Measurements from ENCODE around the gene RERE.
"Not testable (repeated sequence)": the region's sequence is repeated elsewhere in the genome, so short reads cannot be mapped to it uniquely, and the experiment has no call there.

Gene RERE

DNA sequence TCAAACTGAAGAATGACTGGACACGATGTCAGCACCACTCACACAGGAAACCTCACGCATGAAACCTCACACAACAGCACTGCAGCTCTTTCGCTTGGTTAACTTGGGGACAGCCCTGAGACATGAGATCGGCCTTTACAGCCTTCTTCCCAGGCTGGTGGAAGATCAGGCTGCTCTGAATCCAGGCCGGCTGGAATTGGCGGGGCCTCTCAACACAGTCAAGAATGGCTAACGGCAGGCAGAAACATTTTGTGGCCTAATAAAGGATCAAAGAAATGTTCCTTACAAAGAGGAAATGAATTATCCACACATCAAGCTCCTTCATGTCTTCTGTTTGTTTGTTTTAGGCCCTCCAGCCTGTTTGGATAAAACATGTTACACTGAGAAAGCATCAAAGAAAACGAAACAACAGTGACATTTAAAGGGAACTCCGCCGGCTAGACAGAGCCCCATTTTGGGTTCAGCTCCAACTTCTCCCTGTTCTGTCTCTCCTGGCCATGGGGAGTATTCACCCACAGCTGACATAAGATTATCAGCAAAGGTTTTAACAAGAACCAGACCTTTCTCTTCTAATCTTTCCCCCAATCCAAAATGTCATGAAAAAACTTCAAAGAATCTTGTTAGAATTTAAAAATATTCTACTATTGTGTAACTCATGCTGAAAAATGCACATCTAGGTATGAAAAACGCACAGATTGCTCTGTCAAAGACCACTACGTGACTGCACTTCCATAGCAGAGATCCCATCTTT lies 368.4 kb downstream of the RERE start:
- ATAC-seq (no peak), DNase-seq (no peak)

DNA sequence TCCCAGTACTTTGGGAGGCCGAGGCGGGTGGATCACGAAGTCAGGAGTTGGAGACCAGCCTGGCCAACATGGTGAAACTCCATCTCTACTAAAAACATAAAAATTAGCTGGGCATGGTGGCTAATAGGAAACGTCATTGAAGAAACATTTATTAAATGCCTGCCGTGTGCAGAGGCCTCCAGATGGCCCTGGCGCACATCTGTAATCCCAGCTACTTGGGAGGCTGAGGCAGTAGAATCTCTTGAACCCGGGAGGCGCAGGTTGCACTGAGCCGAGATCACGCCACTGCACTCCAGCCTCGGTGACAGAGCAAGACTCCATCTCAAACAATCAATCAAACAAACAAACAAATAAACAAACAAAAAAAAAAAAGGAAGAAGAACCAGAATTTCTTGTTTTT lies 368.9 kb downstream of the RERE start:
- not testable (repeated sequence) for ATAC-seq, DNase-seq

DNA sequence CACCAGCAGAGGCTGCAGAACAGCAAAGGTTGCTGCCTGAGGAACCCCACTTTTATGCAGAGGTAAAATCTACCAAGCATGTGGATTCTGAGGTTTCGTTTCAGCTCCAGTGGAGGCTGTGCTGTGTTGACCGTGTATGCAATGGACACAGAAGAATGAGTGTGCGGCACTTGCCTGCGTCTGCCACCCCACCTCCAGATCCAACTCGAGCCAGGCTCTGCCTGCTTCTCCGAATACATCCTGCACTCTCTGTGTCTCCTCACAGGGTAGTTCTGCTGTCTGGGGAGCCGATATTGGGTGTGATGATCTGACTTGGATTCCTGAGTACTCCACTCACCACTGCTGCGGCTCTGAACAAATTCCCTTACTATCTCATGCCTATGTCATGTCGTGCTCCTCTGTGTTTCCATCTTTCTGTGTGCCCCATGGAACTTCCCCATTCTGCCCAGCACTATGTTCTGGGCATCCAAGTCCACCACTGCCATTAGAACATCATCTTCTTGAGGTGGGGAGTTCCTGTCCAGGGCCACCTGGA lies 369.8 kb downstream of the RERE start:
- DNase-seq, result no peak
- no peak for ATAC-seq

DNA sequence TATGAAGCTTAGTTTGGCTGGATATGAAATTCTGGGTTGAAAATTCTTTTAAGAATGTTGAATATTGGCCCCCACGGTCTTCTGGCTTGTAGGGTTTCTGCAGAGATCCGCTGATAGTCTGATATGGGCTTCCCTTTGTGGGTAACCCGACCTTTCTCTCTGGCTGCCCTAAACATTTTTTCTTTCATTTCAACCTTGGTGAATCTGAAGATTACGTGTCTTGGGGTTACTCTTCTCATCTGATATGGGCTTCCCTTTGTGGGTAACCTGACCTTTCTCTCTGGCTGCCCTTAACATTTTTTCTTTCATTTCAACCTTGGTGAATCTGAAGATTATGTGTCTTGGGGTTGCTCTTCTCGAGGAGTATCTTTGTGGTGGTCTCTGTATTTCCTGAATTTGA lies 371.3 kb downstream of the RERE start:
- DNase-seq, result not testable (repeated sequence)
- ATAC-seq, result peak; percentile 73

DNA sequence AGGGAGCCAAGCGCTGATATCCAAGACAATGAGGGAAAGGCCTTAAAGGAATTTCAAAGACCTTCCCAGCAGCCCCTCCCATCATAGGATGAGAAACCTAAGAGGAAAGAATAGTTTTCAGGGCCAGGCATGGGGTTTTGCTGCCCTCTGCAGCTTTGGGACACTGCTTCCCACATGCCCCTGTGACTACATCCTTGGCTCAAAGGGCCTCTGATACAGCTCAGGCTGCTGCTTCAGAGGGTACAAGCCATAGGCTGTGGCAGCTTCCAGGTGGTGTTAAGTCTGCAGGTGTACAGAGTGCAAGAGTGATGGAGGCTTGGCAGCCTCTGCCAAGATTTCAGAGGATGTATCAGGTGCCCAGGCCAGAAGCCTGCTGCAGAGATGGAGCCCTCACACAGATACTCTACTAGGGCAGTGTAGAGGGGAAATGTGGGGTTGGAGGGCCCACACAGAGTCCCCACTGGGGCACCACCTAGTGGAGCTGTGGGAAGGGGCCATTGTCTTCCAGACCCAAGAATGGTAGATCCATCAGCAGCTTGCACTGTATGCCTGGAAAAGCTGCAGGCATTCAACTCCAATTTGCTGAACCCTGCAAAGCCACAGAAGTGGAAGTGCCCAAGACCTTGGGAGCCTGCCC lies 373.8 kb downstream of the RERE start:
- ATAC-seq, result peak; percentile 6

DNA sequence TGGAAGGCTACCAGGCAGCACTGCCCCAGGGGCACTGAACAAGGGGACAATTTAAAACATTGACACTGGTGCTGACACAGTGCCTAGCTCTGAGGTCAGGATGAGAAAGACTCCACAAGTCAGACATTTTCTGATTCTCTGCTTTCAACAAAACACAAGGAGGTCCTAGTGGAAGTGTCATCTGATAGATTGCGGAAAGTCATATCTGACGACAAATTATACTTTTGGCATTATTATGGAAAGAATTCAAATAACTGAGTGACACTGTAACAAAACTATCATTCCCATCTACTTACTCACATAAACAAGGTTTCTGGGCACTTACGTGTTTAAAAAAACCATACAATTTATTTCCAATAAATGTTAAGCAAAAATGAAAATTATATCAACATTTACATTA lies 376.0 kb downstream of the RERE start:
- ATAC-seq (no peak), DNase-seq (no peak)

More for the DNA sequence above, 373.8 kb downstream of the RERE start:
- no peak for DNase-seq

DNA sequence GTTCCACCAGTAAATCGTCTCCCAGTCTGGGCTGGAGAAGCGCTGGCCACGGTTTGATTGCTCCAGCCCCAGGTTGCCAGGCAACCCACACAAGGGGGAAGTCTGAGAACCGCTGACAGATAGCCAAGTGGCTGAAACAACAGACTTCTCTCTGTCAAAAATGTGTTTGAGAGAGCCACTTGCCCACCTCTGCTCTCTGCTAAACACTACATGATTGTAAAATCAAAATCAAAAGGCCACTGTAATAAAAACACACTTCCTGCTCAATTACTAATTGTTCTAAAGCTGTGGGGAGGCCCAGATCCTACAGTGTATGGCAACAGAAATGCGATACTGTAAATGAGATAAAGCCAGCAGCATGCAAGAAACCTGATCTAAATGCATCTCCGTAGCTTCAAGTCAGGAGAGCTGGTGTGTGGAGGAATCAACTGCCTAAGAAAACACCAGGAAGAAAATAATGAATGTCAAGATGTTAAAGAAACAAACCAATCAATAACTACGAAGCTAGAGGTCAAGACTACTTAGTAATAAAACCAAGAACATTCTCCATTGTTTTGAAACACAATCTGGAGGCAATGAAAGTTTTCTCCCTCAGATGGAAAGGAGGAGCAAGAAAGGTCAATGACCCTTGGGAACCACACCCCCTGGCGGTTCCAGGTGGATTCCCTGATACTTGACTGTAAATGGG lies 378.3 kb downstream of the RERE start:
- no peak for DNase-seq
- no peak for ATAC-seq

DNA sequence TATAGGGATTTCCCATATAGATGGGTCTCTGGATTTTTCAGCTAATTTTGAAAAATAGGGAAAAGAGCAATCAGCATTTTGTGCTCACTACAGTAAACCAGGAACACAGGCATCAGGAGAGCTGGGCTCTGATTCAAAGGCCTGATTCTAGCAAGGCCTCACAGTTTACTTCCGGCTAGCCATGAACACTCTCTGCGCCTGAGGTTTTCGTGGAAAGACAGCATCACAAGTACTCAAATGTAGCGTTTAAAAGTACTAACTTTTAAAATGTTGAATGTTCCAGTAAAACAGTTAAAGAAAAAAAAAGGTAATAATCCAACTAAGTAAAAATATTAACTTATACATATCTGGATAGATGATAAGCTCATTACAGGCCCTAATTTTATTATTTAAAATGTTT lies 379.0 kb downstream of the RERE start:
- DNase-seq, result no peak
- ATAC-seq, result no peak

DNA sequence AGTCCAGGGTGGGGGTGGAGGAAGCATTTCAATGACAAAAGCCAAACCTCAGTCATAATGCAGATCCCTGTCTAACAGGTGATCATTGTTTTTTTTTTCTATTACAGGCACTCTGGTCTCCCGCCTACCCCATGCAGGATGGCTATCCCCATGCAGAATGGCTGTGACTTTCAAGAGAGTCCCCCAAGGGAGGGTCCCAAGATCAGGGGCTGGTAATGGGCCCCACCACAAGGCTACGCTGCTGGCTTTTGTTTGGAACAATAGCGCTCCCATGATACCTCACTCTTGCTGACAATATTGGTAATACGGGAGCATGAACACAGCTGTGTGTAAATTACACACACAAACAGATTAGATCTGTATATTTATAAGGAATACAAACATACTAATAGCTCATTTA lies 380.1 kb downstream of the RERE start:
- DNase-seq (no peak), ATAC-seq (no peak)

DNA sequence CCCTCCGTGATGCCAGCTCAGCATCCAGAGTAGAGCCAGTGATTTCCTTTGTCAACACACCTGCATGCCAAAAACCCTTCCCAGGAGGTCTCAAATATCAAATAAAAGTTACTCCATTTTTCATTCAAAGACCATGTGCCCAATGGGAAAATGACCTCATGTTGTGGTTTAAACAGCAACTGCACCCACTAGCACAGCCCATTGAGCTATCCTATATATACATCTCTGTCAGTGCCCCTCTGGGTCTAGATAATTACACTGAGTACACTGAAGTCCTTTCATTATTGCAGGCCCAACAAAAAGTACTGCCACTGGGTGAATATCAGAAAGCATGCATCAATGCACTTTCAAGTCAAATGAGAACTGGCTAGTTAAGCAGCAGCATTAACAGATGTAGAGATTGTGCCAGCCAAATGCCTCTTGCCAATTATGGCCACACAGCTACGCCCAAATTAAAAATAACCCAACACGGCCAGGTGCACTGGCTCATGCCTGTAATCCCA lies 381.8 kb downstream of the RERE start:
- DNase-seq (no peak), ATAC-seq (no peak)

DNA sequence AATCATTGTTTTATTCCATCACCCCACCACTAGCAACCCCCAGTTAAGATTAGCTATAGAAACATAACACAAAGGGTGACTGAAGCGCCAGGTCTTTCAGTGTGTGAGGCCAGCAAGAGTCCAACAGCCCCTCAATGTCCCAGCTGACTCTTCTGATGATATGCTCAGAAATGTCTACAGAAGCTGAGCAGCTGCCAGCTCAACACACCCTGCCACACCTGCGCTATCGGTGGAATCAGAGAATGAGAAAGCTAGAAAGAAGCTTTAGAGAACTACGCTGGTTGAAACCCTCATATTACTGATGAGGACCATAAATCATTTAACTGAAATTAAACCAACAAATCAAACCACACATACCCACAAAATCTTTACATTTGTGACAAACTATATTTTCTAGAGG lies 383.3 kb downstream of the RERE start:
- ATAC-seq (no peak), DNase-seq (no peak)

DNA sequence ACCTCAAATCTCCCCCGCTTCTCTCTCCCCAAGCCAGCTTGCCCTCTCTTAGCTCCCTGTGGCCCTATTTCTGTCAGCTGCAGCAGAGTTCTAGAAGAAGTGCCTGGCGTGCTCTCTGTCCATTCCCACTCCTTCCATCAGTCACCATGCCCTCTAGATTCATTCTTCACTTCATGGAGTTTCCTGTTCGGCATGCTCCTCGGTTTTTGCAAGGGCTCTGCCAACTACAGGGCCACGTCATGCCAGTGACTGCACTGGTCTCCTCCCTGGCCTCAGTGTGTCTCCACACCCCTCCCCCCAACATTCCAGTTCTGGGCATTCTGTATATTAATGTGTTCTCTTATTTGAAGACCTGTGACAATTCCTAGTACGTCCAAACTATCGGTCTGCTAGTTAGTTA lies 385.7 kb downstream of the RERE start:
- ATAC-seq (no peak), DNase-seq (no peak)

DNA sequence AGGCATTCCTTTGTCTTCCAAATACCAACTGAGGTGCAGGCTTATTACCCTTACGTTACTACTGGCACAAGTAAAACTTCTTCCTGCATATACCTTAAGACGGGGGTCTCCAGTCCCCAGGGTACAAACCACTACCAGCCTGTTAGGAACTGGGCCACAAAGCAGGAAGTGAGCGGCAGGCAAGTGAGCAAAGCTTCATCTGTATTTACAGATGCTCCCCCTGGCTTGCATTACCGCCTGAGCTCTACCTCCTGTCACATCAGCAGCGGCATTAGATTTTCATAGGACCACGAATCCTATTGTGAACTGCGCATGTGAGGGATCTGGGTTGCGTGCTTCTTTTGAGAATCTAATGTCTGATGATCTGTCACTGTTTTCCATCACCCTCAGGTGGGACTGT lies 386.4 kb downstream of the RERE start:
- ATAC-seq (no peak), DNase-seq (peak; percentile 27)

DNA sequence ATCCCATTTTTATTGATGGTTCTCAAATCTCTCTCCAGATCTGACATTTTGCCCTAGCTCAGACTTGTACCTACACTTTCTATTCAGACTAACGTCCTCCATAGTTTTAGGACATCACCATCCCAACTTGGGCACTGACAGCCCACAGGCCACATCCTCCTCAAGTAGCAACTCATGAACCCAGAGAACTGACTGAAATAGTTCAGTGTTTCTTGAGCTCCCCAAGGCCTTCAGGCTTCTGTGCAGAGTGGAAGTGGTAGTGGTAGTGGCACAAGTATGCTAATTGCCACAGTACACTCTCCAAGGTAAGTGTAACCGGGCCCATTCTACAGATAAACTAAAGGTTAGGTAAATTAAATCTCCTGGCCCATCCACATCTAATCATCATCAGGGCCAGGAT lies 387.0 kb downstream of the RERE start:
- ATAC-seq (peak; percentile 34), DNase-seq (no peak)

DNA sequence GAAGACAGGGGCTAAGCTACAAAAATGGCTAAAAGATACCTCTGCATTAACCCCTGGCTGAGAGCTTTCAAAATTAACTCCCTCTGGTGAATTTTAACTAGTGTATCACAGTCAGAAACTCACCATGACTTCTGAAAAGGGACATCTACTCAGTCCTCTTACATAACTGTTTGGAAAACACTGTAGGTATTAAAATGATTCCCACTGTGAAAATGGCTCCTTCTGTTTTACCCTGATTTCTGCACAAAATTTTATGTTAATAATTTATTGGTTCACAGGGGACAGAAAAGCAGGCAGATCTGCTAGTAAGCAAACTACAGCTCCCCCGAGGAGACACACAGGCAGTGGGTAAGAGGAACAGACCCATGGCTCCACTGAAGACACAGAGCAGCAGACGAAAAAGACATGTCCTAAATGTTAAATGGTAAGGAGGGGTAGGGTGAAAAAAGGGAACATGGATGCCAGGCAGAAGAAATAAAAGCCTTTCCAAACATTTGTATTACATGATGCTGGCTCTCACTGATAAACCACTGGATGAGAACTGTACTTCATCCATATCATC lies 387.8 kb downstream of the RERE start:
- DNase-seq, result no peak

DNA sequence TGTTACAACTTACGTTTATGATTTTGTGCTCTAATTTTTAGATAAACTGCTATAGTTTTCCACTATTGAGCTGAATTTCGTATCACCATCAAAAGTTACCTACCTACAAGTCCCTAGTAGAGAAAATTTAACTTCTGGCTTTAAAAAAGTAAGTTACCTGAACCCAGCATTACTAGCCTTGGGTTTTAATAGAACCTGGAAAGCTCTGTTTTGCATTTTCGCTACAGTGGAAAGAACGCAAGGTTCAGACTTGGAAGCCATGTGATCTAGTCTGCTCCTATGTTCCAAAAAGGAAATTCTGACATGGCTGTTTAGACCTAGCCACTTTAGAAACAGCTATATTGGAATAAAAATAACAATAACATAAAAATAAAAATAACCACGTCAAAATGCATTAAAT lies 389.0 kb downstream of the RERE start:
- ATAC-seq (no peak), DNase-seq (no peak)

More for the DNA sequence above, 387.8 kb downstream of the RERE start:
- ATAC-seq, result no peak

DNA sequence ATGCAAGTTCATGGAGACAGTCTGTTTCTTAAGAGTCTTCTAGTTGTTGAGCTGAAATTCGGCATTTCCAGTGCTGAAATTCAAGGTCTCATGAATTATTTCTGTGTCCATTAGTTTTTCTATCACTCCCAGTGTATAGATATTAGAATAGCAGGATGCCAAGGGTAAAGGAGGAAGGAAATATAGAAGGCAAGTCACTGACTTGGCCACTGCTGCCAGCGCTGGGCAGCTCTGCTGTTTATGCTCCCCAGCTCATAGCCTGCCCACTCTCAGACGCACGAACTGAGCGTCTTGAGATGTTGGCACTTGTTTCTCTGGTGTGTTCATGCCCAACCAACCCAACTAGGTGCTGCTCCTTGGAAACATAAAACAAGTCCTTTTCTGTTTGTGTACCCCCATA lies 389.5 kb downstream of the RERE start:
- no peak for DNase-seq
- ATAC-seq, result no peak

DNA sequence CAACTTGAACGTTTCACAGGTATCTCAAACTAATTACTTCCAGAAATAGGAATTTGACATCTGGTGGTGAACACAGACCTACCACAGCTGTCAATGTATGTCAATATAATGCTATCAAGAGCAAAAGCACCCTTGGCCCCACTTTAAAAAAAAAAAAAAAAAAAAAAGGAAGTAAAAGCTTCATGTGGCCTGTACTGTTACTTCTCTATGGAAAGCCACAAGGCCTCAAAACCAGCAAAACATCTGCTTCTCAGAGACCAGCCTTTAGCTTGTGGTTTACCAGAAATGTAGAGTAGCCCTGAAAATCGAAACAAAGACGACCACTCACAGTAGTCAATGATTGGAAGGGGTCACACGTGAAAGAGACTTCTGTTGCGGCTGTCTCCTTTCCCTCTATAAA lies 389.9 kb downstream of the RERE start:
- peak; percentile 22 for DNase-seq
- peak; percentile 34 for ATAC-seq

DNA sequence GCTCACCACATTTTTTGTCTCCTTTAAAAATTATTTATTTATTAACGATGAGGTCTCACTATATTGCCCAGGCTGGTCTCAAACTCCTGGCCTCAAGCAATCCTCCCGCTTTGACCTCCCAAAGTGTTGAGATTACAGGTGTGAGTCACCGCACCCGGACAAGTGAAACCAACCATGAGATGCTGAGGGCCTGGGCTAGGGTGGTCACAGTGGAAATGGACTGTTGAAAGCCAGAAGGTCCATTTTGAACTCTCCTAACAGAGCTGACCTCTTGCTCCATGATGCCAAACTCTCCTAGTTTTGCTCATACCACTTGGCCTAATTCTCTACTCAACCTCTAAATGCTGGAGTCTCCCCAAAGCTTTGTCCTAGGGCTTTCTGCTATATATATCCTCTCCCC lies 390.4 kb downstream of the RERE start:
- no peak for ATAC-seq
- DNase-seq, result no peak

DNA sequence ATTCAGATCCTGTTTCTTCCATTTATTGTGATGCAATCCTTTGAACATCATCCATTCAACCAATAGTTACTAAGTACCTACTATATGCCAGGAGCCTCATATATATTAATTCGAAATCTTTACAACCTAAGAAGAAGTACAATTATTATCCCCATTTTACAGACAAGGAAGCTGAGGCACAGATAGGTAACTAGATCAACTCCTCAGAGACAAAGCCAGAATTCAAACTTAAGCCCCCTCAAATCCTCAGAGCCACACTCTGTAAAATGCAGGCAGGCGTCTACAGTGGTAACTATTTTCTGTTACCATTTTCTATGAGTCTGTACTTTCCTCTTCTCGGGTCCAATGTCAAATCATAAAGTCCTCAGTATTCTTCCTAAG lies 391.7 kb downstream of the RERE start:
- ATAC-seq (no peak), DNase-seq (no peak)

DNA sequence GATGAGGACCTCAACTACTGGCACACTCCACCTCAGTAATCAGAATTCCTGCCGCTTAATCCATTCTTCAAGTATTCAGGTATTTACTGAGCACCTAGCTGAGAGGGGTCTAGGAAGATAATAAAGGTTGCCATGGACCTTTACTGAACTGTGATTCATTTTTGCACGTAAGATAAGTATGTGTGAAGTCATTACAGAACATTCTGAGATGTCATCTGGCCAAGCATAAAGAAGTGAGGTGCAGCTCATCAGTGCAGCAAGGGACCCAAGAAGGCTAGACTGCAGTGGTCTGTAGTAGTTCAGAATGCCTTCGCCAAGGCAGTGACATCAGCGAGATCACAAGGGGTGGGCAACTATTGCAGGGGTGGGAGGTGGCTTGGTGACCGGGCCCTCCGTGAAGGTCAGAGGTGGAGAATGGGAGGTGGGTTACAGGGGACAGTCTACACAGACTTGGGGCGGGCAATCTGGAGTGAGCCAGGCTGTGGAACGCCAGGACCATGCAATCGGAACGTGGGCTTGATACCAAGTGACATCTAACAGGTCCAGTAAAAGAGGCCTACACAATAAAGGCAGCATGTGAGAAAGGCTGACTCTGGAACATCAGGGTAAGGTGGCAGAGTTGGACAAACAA lies 392.2 kb downstream of the RERE start:
- DNase-seq (no peak), ATAC-seq (no peak)

DNA sequence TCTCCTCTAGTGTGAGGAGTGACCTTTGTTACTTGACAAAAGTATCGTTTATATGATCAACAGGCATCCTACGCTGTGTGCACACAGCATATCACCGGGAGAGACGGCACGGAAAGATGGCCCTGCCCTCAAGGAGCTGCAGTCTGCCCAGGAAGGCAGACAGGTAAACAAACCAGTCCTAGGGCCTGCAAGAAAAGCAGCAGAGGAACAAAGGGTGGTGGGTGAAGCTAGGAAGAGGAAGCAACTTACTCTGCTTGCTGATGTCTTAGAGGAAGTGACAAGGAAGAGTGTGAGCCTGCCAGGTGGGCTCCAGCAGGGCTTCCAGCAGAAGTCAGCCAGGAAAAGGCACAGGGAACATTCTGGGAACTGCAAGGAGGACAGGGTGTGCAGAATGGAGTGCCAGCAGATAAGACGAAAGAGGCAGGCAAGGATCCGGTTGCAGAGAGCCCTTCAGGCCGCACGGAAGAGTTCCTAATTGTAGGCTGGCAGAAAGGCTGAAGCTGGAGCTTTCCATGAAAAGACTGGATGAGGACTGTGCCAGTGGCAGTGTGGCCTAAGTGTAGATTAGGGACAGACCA lies 392.8 kb downstream of the RERE start:
- ATAC-seq (peak; percentile 66), DNase-seq (peak; percentile 45)

Data from stimulated activated naive CD8-positive, alpha-beta T cell treated with anti-CD3 and anti-CD28 coated beads, Interleukin-15, Interleukin-2, amounts not matched to agents 100 U/mL and 50 U/mL, for 24 hours (primary cell).